IPS DF 4.7 (cell line): ENCODE results near the gene ANKEF1.
A peak's percentile ranks its signal among the peaks of the same experiment; 100 is the strongest.

Source experiments
- DNase-seq: peaks from one replicate; pipeline ENCODE4 v3.0.0-alpha.2; 2013; ENCODE audit warnings: low spot score; ENCODE audit errors: extremely low read depth

The ANKEF1 gene

GRCh38 chr20:10080574-10080973 lies 45.8 kb downstream of the ANKEF1 start:
- no peak for DNase-seq

- DNase-seq: no peak
These were observed 55.2 kb downstream of the ANKEF1 start for GRCh38 chr20:10089871-10090587.

- peak; percentile 38 for DNase-seq
These were observed 55.9 kb downstream of the ANKEF1 start for GRCh38 chr20:10090588-10091166.

GRCh38 chr20:10093087-10093591 lies 58.4 kb downstream of the ANKEF1 start:
- DNase-seq: no peak

GRCh38 chr20:10094566-10095173 lies 59.9 kb downstream of the ANKEF1 start:
- DNase-seq: no peak

GRCh38 chr20:10096790-10097189 lies 62.0 kb downstream of the ANKEF1 start:
- no peak for DNase-seq

- DNase-seq: no peak
These were observed 70.3 kb downstream of the ANKEF1 start for GRCh38 chr20:10105046-10105445.
